ENCODE measurements around the gene MRPS6. TPM values are rescaled to one million over a fixed set of nuclear protein-coding genes. Genes with fewer than 3 reads are reported as not detected.

Gene MRPS6
- total RNA-seq, 1 donor from 2014 or later = 14.2 TPM

GRCh38 chr21:34094949-34095348, 21.6 kb downstream of the MRPS6 start:
- no peak for TF ChIP-seq CTCF (IDR thresholded peaks at IDR 0.05; ENCODE audit: insufficient read depth, low read length, severe bottlenecking)
- no peak overlapping the region for H3K4me3 ChIP-seq (ENCODE audit: low read depth, low read length)
- no peaks in the 10 kb centered on the region for H3K27me3 ChIP-seq (ENCODE audit: control insufficient read depth, insufficient read depth, low read length)
- H3K36me3 ChIP-seq (ENCODE audit: control insufficient read depth, insufficient read depth, low read length) = peaks cover 9% of the 10 kb centered on the region
- FAIRE-seq (no peak), DNase-seq (ENCODE audit: low read depth) (no peak)

- Histone ChIP-seq H3K27me3 (ENCODE audit: control insufficient read depth, insufficient read depth, low read length) (no peaks in the 10 kb centered on the region), H3K4me3 (ENCODE audit: low read depth, low read length) (no peak overlapping the region), H3K36me3 (ENCODE audit: control insufficient read depth, insufficient read depth, low read length) (peaks cover 9% of the 10 kb centered on the region)
- DNase-seq (ENCODE audit: low read depth) = no peak
- FAIRE-seq = no peak
- no peak for TF ChIP-seq CTCF (IDR thresholded peaks at IDR 0.05; ENCODE audit: insufficient read depth, low read length, severe bottlenecking)
Measured at GRCh38 chr21:34097442-34097841, 24.1 kb downstream of the MRPS6 start.

GRCh38 chr21:34100337-34100736, 27.0 kb downstream of the MRPS6 start:
- DNase-seq (ENCODE audit: low read depth) (no peak), FAIRE-seq (no peak)
- Histone ChIP-seq H3K27me3 (ENCODE audit: control insufficient read depth, insufficient read depth, low read length) (no peaks in the 10 kb centered on the region), H3K4me3 (ENCODE audit: low read depth, low read length) (no peak overlapping the region), H3K36me3 (ENCODE audit: control insufficient read depth, insufficient read depth, low read length) (peaks cover 7% of the 10 kb centered on the region)
- TF ChIP-seq CTCF (IDR thresholded peaks at IDR 0.05; ENCODE audit: insufficient read depth, low read length, severe bottlenecking) = no peak

DNA sequence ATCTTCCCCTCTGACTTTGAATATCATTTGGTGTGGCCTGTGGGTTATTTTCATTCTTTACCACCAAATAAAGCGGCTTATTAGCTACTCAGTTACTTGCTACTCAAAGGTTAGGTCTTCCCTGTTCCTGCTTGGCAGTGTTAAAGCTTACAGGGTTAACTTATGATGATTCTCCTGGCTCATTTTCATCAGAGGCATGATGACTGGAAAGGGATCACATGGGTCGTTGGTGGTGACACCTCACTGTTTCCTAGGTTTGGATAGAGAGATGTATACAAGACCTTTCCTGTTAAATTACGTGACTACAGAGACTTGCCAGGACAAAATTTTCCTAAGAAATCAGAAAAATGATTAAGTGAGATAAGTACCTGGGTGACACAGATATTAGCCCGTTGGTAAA, 27.4 kb downstream of the MRPS6 start:
- H3K36me3 ChIP-seq (ENCODE audit: control insufficient read depth, insufficient read depth, low read length) = peaks cover 4% of the 10 kb centered on the region
- no peak for FAIRE-seq
- TF ChIP-seq CTCF (IDR thresholded peaks at IDR 0.05; ENCODE audit: insufficient read depth, low read length, severe bottlenecking) = no peak
- H3K4me3 ChIP-seq (ENCODE audit: low read depth, low read length) = no peak overlapping the region
- peak; percentile 17 for DNase-seq (ENCODE audit: low read depth)
- H3K27me3 ChIP-seq (ENCODE audit: control insufficient read depth, insufficient read depth, low read length) = no peaks in the 10 kb centered on the region

DNA sequence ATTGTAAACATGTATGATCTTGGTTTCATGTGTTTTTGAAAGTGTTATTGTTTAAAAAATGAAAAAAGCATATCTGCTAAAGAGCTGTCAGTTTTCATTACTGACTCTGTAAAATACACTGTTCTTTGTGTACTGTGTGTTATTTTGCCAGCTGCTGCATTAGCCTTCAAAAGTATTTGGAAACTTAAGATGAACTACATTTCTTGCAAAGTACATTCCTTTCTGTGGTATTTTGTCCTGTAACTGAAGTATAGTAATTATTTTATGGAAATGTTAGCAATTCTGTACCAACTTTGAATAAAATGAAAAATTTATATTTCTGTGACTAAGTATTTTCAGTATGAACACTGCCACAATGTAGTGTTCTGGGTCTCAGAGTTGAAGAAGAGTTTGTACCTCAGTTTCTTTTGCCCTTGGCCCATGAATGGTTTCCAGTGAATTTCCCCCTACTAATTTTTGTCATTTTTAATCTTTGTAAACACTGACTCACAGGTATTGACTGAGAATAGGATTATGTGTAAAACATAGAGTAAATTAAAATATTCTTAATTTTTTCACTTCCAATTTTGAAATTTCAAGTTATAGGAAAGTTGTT, 32.7 kb downstream of the MRPS6 start:
- no peak for FAIRE-seq
- no peak for TF ChIP-seq CTCF (IDR thresholded peaks at IDR 0.05; ENCODE audit: insufficient read depth, low read length, severe bottlenecking)
- Histone ChIP-seq H3K4me3 (ENCODE audit: low read depth, low read length) (no peak overlapping the region), H3K36me3 (ENCODE audit: control insufficient read depth, insufficient read depth, low read length) (no peaks in the 10 kb centered on the region), H3K27me3 (ENCODE audit: control insufficient read depth, insufficient read depth, low read length) (no peaks in the 10 kb centered on the region)
- no peak for DNase-seq (ENCODE audit: low read depth)

DNA sequence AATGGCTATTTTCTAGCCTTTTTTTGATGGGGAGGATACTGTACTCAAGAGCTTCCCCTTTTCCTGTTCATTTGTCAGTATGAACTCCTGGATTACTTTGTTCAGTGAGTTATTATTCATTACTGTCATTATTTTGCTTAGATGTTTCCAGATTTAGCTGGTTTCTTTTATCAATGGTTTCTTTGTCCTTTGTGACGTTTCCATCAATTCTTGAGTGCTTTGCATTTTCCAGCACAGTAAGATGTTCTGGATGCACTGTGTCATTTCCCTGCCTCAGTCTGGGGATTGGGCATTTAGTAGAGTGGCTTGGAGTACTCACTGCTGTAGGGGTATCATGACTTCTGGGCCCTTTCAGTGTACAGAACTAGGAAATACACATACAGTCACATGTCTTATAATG, 34.2 kb downstream of the MRPS6 start:
- Histone ChIP-seq H3K4me3 (ENCODE audit: low read depth, low read length) (no peak overlapping the region), H3K27me3 (ENCODE audit: control insufficient read depth, insufficient read depth, low read length) (no peaks in the 10 kb centered on the region), H3K36me3 (ENCODE audit: control insufficient read depth, insufficient read depth, low read length) (no peaks in the 10 kb centered on the region)
- no peak for FAIRE-seq
- DNase-seq (ENCODE audit: low read depth) = no peak
- no peak for TF ChIP-seq CTCF (IDR thresholded peaks at IDR 0.05; ENCODE audit: insufficient read depth, low read length, severe bottlenecking)
